Fibroblast of lung (primary cell): Measurements from ENCODE around the gene FETUB. TPM values are rescaled to one million over a fixed set of nuclear protein-coding genes. Genes with fewer than 3 reads are reported as not detected.

ENCODE experiments used
- polyA plus RNA-seq, 2 donors: library from polyadenylated mRNA; depleted of rRNA in 1 of 2; stranded (reverse) in 1 of 2; unstranded in 1 of 2; fragments of >200 nt; gene quantifications; 2 replicates each; pipeline ENCODE4 v1.2.1, GENCODE V29; 2011 to 2012; ENCODE audit warnings: missing spikeins in 1 of 2
- total RNA-seq: library from RNA; depleted of rRNA; stranded (reverse); fragments of >200 nt; gene quantifications from 2 replicates; pipeline ENCODE4 v1.2.1, GENCODE V29; 2014

The FETUB gene
- total and polyA plus RNA-seq, 2 donors (not counting 1 experiment from before 2014, with no cell fraction given): not detected

Other genes with a start within 250 kb of the FETUB start
- 0.99 and 1.0 TPM in 2 replicates for gene CRYGS, start 96.0 kb upstream of the FETUB start, total RNA-seq
- gene CRYGS, start 96.0 kb upstream of the FETUB start, polyA plus RNA-seq: 0.40 and 0.54 TPM in 2 replicates
- gene TBCCD1, start 73.1 kb upstream of the FETUB start, total RNA-seq: 13.1 and 13.7 TPM in 2 replicates
- gene TBCCD1, start 73.1 kb upstream of the FETUB start, polyA plus RNA-seq: 12.3 and 16.8 TPM in 2 replicates
- gene DNAJB11, start 69.7 kb upstream of the FETUB start, total RNA-seq: 33.1 and 37.5 TPM in 2 replicates
- gene DNAJB11, start 69.7 kb upstream of the FETUB start, polyA plus RNA-seq: 59.1 and 70.0 TPM in 2 replicates
- not detected in 2 replicates for gene AHSG, start 27.3 kb upstream of the FETUB start, total RNA-seq
- not detected in 2 replicates for gene AHSG, start 27.3 kb upstream of the FETUB start, polyA plus RNA-seq
- gene HRG, start 25.6 kb downstream of the FETUB start, total RNA-seq: not detected in 2 replicates
- not detected in 2 replicates for gene HRG, start 25.6 kb downstream of the FETUB start, polyA plus RNA-seq
- gene KNG1, start 77.0 kb downstream of the FETUB start, total RNA-seq: not detected in 2 replicates
- not detected in 2 replicates for gene KNG1, start 77.0 kb downstream of the FETUB start, polyA plus RNA-seq
- gene EIF4A2, start 143.2 kb downstream of the FETUB start, total RNA-seq: 1,128 and 1,135 TPM in 2 replicates
- 391 and 432 TPM in 2 replicates for gene EIF4A2, start 143.2 kb downstream of the FETUB start, polyA plus RNA-seq
- gene RFC4, start 166.1 kb downstream of the FETUB start, total RNA-seq: 11.3 and 15.0 TPM in 2 replicates
- 16.8 and 29.1 TPM in 2 replicates for gene RFC4, start 166.1 kb downstream of the FETUB start, polyA plus RNA-seq
- gene ADIPOQ, start 202.3 kb downstream of the FETUB start, total RNA-seq: not detected in 2 replicates
- gene ADIPOQ, start 202.3 kb downstream of the FETUB start, polyA plus RNA-seq: not detected in 2 replicates